ENCODE data around the gene PNPLA6. TPM values are rescaled to one million over a fixed set of nuclear protein-coding genes. Genes with fewer than 3 reads are reported as not detected.

PNPLA6 gene
- total RNA-seq, 1 experiment from 2014 or later, result 217 TPM

- DNase-seq (no peak), ATAC-seq (peak; percentile 12; the same call in 1 of the 2 replicates)
- Histone ChIP-seq H3F3A (ENCODE audit: low read length, unreplicated experiment) (no peaks in the 10 kb centered on the region), H3K9ac (ENCODE audit: low read length) (no peak overlapping the region), H3K27me3 (ENCODE audit: low read length) (no peaks in the 10 kb centered on the region), H3K79me2 (ENCODE audit: low read length) (no peaks in the 10 kb centered on the region), H4K20me1 (ENCODE audit: low read length) (no peaks in the 10 kb centered on the region), H3K9me3 (ENCODE audit: low read length) (no peaks in the 10 kb centered on the region), H3K4me1 (ENCODE audit: insufficient read depth, low read length) (no peaks in the 10 kb centered on the region), H3K4me3 (ENCODE audit: low read length) (no peak overlapping the region), H2AFZ (ENCODE audit: low read length) (no peak overlapping the region), H3K9me2 (replicated peaks; ENCODE audit: low read length) (no peaks in the 10 kb centered on the region), H3K36me3 (ENCODE audit: low read depth, low read length) (peaks cover 41% of the 10 kb centered on the region), H3K4me2 (ENCODE audit: low read length) (no peak overlapping the region), H3K27ac (ENCODE audit: low read length) (no peak overlapping the region)
- intact Hi-C loops (cut with micrococcal nuclease), result no loop called here
- TF ChIP-seq CTCF (conservative IDR thresholded peaks at IDR 0.05; ENCODE audit: low read depth, low read length), result no peak
- no peak for TF ChIP-seq EZH2 (IDR thresholded peaks at IDR 0.05; ENCODE audit: low read length, unreplicated experiment)
- TF ChIP-seq EZH2phosphoT487 (IDR thresholded peaks at IDR 0.05; ENCODE audit: borderline replicate concordance, low read length), result no peak
- BruUV-seq (replicated peaks), result no TSS peak
- ChIA-PET POLR2A (ENCODE audit: unreplicated experiment) (no interaction called here), CTCF (no interaction called here)
Measured at GRCh38 chr19:7560255-7560654, 24.7 kb downstream of the PNPLA6 start.

GRCh38 chr19:7561325-7561724 is 25.8 kb downstream of the PNPLA6 start:
- Histone ChIP-seq H3K9me3 (ENCODE audit: low read length) (no peaks in the 10 kb centered on the region), H3K9ac (ENCODE audit: low read length) (no peak overlapping the region), H2AFZ (ENCODE audit: low read length) (no peak overlapping the region), H3K4me2 (ENCODE audit: low read length) (no peak overlapping the region), H3K79me2 (ENCODE audit: low read length) (no peaks in the 10 kb centered on the region), H4K20me1 (ENCODE audit: low read length) (no peaks in the 10 kb centered on the region), H3K27ac (ENCODE audit: low read length) (no peak overlapping the region), H3K27me3 (ENCODE audit: low read length) (no peaks in the 10 kb centered on the region), H3K9me2 (replicated peaks; ENCODE audit: low read length) (no peaks in the 10 kb centered on the region), H3F3A (ENCODE audit: low read length, unreplicated experiment) (no peaks in the 10 kb centered on the region), H3K4me1 (ENCODE audit: insufficient read depth, low read length) (no peaks in the 10 kb centered on the region), H3K36me3 (ENCODE audit: low read depth, low read length) (peaks cover 32% of the 10 kb centered on the region), H3K4me3 (ENCODE audit: low read length) (no peak overlapping the region)
- DNase-seq (no peak), ATAC-seq (no peak)
- TF ChIP-seq CTCF (conservative IDR thresholded peaks at IDR 0.05; ENCODE audit: low read depth, low read length), result no peak
- TF ChIP-seq EZH2phosphoT487 (IDR thresholded peaks at IDR 0.05; ENCODE audit: borderline replicate concordance, low read length), result no peak
- no peak for TF ChIP-seq EZH2 (IDR thresholded peaks at IDR 0.05; ENCODE audit: low read length, unreplicated experiment)
- intact Hi-C loops (cut with micrococcal nuclease), result no loop called here
- ChIA-PET CTCF (no interaction called here), POLR2A (ENCODE audit: unreplicated experiment) (no interaction called here)
- BruUV-seq (replicated peaks), result no TSS peak

DNA sequence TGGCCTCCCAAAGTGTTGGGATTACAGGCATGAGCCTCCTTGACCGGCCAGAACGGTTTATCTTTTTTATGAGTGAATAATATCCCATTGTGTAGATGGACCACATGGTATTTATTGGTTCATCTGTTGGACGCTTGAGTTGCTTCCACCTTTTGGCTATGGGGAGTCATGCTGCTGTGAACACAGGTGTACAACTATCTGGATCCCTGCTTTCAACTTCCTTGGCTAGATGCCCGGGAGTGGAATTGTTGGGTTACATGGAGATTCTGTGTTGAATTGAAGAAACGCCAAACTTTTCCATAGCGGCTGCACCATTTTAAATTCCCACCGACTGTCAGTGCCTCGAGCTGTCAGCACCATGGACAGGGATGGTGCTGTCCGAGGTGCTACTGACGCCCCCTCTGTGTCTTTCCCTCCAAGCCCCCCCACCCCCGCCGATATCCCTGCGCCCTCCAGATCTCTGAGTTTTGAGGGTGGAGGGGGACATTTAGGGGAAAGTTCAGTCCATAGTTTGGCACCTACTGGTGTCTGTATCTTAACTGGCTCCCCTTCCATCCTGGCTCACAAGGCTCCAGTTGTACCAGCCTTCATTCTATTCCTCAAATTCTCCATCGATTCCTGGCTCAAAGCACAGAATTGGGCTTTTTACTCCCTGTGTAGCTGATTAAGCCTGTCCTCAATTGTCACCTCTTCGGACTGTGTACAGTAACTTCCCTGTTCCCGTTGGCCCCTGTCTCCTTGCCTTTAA is 27.3 kb downstream of the PNPLA6 start:
- H3K9me3 ChIP-seq (ENCODE audit: low read length), result no peaks in the 10 kb centered on the region
- ATAC-seq (no peak), DNase-seq (peak; percentile 58)
- no peaks in the 10 kb centered on the region for H3K4me1 ChIP-seq (ENCODE audit: insufficient read depth, low read length)
- TF ChIP-seq EZH2phosphoT487 (IDR thresholded peaks at IDR 0.05; ENCODE audit: borderline replicate concordance, low read length) (no peak), EZH2 (IDR thresholded peaks at IDR 0.05; ENCODE audit: low read length, unreplicated experiment) (no peak), CTCF (conservative IDR thresholded peaks at IDR 0.05; ENCODE audit: low read depth, low read length) (no peak)
- H3K4me2 ChIP-seq (ENCODE audit: low read length), result no peak overlapping the region
- H3K9ac ChIP-seq (ENCODE audit: low read length), result no peak overlapping the region
- no peaks in the 10 kb centered on the region for H3K27me3 ChIP-seq (ENCODE audit: low read length)
- no peak overlapping the region for H2AFZ ChIP-seq (ENCODE audit: low read length)
- H3K27ac ChIP-seq (ENCODE audit: low read length), result no peak overlapping the region
- no peaks in the 10 kb centered on the region for H3K9me2 ChIP-seq (replicated peaks; ENCODE audit: low read length)
- H4K20me1 ChIP-seq (ENCODE audit: low read length), result no peaks in the 10 kb centered on the region
- intact Hi-C loops (cut with micrococcal nuclease), result no loop called here
- H3K36me3 ChIP-seq (ENCODE audit: low read depth, low read length), result peaks cover 18% of the 10 kb centered on the region
- no peaks in the 10 kb centered on the region for H3F3A ChIP-seq (ENCODE audit: low read length, unreplicated experiment)
- H3K79me2 ChIP-seq (ENCODE audit: low read length), result no peaks in the 10 kb centered on the region
- ChIA-PET POLR2A (ENCODE audit: unreplicated experiment) (no interaction called here), CTCF (interaction anchor here (0.6 kb wide), 2 partner anchors 47 to 67 kb away, joined by 3 to 4 read pairs; partner anchors contain the start of gene ZNF358)
- H3K4me3 ChIP-seq (ENCODE audit: low read length), result no peak overlapping the region
- no TSS peak for BruUV-seq (replicated peaks)
